RWPE1 (cell line): ENCODE results near the gene SCRN1.

Experiments used
- CTCF ChIA-PET: fragments of 350-600 bp; sonication (Branson Sonifier 250); formaldehyde crosslinking; extraction: SDS; loops from one replicate; lab custom pipeline; 2021; lab: Yijun Ruan, JAX
- POLR2A ChIA-PET: fragments of 400-600 bp; formaldehyde crosslinking; extraction: SDS; loops from one replicate; lab custom pipeline; 2020; ENCODE audit warnings: antibody characterized with exemption; ENCODE audit not compliant: low non-redundant PET; lab: Yijun Ruan, JAX
- DNase-seq: peaks from one replicate; pipeline ENCODE4 v3.0.0; 2012; ENCODE audit warnings: low spot score
- H3K27ac ChIP-seq: fragments of 450-650 bp; 2 replicates; pipeline ENCODE4 v1.5.1; 2017
- CTCF ChIP-seq: fragments of 450-650 bp; conservative IDR thresholded peaks from 2 replicates; pipeline ENCODE4 v1.5.1; 2017; ENCODE audit warnings: low read depth, mild to moderate bottlenecking

The SCRN1 gene

GRCh38 chr7:29888006-29888405, 101.6 kb downstream of the SCRN1 start:
- ChIA-PET POLR2A (no interaction called here), CTCF (no interaction called here)
- no peak for TF ChIP-seq CTCF
- DNase-seq, result no peak
- no peak overlapping the region for H3K27ac ChIP-seq

- DNase-seq, result no peak
- POLR2A ChIA-PET, result no interaction called here
- CTCF ChIA-PET, result no interaction called here
- TF ChIP-seq CTCF, result no peak
- no peak overlapping the region for H3K27ac ChIP-seq
Observed at GRCh38 chr7:29886827-29887226, 102.8 kb downstream of the SCRN1 start.

- no peak for TF ChIP-seq CTCF
- CTCF ChIA-PET, result no interaction called here
- no peak overlapping the region for H3K27ac ChIP-seq
Observed at GRCh38 chr7:29885626-29886025, 104.0 kb downstream of the SCRN1 start.

GRCh38 chr7:29884399-29885272, 105.0 kb downstream of the SCRN1 start:
- TF ChIP-seq CTCF, result no peak
- CTCF ChIA-PET, result no interaction called here
- DNase-seq, result peak; percentile 33
- POLR2A ChIA-PET, result no interaction called here
- no peak overlapping the region for H3K27ac ChIP-seq

More at GRCh38 chr7:29885626-29886025, 104.0 kb downstream of the SCRN1 start:
- POLR2A ChIA-PET, result no interaction called here
- no peak for DNase-seq

- POLR2A ChIA-PET, result no interaction called here
- CTCF ChIA-PET, result no interaction called here
- no peak overlapping the region for H3K27ac ChIP-seq
- peak; percentile 23 for DNase-seq
- no peak for TF ChIP-seq CTCF
Observed at GRCh38 chr7:29883462-29884398, 105.9 kb downstream of the SCRN1 start.

- TF ChIP-seq CTCF, result no peak
- POLR2A ChIA-PET, result no interaction called here
- DNase-seq, result no peak
- CTCF ChIA-PET, result interaction anchor here (0.6 kb wide), 1 partner anchor 540 kb away, joined by 5 read pairs; no protein-coding TSS in a partner anchor
- H3K27ac ChIP-seq, result no peak overlapping the region
Observed at GRCh38 chr7:29882481-29882880, 107.1 kb downstream of the SCRN1 start.
